ENCODE measurements around the gene C2orf68.

DNA sequence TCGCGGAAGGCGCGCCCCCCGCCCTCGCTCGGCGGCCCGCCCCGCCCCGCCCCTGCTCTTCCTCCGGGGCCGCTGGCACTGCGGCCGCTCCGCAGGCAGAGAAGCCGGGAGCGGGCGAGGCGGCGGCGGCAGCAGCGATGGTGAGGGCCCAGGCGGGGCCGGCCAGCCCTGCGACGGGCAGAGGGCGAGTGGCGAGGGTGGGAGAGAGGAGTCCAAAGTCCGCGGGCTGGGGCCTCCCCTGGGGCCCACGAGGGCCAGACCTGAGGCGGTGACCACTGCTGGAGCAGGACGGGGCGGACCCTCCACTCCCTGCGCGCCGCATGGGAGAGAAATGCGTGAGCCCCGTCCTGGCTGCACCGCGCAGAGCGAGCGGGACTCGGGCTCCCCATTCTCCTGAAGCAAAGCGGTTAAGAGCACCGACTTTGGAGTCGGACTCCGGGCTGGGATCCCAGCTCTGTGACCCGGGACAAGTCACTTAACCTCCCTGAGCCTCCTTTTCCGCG, 27.5 kb downstream of the C2orf68 start, which contains the start of gene VAMP5:
- TF ChIP-seq, protein P1, sequence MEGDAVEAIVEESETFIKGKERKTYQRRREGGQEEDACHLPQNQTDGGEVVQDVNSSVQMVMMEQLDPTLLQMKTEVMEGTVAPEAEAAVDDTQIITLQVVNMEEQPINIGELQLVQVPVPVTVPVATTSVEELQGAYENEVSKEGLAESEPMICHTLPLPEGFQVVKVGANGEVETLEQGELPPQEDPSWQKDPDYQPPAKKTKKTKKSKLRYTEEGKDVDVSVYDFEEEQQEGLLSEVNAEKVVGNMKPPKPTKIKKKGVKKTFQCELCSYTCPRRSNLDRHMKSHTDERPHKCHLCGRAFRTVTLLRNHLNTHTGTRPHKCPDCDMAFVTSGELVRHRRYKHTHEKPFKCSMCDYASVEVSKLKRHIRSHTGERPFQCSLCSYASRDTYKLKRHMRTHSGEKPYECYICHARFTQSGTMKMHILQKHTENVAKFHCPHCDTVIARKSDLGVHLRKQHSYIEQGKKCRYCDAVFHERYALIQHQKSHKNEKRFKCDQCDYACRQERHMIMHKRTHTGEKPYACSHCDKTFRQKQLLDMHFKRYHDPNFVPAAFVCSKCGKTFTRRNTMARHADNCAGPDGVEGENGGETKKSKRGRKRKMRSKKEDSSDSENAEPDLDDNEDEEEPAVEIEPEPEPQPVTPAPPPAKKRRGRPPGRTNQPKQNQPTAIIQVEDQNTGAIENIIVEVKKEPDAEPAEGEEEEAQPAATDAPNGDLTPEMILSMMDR (IDR thresholded peaks at IDR 0.05 in 2 of 3, conservative IDR thresholded peaks at IDR 0.05 in 1 of 3; ENCODE audit: insufficient read depth in 2 of 3, low read depth in 1 of 3, low read length in 3 of 3): no peak
- TF ChIP-seq, protein P2, sequence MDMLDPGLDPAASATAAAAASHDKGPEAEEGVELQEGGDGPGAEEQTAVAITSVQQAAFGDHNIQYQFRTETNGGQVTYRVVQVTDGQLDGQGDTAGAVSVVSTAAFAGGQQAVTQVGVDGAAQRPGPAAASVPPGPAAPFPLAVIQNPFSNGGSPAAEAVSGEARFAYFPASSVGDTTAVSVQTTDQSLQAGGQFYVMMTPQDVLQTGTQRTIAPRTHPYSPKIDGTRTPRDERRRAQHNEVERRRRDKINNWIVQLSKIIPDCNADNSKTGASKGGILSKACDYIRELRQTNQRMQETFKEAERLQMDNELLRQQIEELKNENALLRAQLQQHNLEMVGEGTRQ (CRISPR knock-in tag; IDR thresholded peaks at IDR 0.05): no peak
- TF ChIP-seq MAFK (IDR thresholded peaks at IDR 0.05; ENCODE audit: low read length): no peak
- no peak for TF ChIP-seq TAF1 (IDR thresholded peaks at IDR 0.05; ENCODE audit: control insufficient read depth, extremely low read depth, insufficient read depth, low read length, severe bottlenecking)
- TF ChIP-seq FOSL1 (tag; conservative IDR thresholded peaks at IDR 0.05): no peak
